ENCODE data around the gene ACAP1. TPM values are rescaled to one million over a fixed set of nuclear protein-coding genes. Genes with fewer than 3 reads are reported as not detected.

ACAP1 gene, protein sequence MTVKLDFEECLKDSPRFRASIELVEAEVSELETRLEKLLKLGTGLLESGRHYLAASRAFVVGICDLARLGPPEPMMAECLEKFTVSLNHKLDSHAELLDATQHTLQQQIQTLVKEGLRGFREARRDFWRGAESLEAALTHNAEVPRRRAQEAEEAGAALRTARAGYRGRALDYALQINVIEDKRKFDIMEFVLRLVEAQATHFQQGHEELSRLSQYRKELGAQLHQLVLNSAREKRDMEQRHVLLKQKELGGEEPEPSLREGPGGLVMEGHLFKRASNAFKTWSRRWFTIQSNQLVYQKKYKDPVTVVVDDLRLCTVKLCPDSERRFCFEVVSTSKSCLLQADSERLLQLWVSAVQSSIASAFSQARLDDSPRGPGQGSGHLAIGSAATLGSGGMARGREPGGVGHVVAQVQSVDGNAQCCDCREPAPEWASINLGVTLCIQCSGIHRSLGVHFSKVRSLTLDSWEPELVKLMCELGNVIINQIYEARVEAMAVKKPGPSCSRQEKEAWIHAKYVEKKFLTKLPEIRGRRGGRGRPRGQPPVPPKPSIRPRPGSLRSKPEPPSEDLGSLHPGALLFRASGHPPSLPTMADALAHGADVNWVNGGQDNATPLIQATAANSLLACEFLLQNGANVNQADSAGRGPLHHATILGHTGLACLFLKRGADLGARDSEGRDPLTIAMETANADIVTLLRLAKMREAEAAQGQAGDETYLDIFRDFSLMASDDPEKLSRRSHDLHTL
- total RNA-seq (2014; rRNA removed; shearing (Covaris generic)), result 0.12 and 0.20 TPM in 2 replicates

DNA sequence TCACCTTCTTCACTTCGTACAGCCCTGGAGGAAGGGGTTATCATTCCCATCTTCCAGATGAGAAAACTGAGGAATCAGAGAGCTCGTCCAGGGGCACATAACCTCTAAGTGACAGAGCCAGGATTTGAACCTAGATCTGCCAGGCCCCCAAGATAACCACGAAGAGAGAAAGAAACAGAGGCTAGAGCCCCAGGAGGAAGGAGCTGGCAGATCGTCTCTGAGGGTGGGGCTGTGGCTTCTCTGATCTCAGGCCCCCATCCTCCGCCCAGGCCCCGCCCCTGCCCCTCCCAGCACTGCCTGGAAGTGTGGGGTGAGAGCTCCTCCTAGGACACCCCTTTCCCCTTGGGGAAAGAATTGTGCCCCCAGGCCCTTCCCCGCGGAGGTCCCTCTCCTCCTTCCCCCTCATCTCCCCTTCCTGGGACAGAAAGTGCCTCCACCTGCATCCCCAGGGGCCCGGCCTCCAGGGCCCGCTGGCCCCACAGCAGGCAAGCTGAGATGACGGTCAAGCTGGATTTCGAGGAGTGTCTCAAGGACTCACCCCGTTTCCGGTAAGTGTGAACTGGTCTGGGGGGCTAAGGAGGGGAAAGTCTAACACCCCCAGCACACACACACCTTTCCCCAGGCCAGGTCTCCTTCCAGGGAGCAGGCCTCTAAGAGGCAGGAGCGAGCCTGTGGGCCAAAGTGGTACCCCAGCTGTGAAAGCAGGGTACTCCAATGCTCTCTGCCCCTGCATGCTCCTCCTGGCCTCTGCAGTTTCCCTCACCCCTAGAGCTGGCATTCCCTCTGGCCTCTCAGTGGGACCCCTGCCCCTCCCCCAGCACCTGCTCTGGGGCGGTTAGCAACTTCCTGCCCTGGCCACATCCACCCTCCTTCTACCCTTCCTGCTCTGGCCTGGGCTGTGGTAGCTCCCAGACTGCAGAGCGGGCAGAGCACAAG, at the start of gene ACAP1:
TSS of gene ACAP1 (plus strand) at position 290 of the 936 bp plus-strand sequence. CDS start at position 496, 206 bp downstream.
- no peak for DNase-seq (ENCODE audit: low read depth)

DNA sequence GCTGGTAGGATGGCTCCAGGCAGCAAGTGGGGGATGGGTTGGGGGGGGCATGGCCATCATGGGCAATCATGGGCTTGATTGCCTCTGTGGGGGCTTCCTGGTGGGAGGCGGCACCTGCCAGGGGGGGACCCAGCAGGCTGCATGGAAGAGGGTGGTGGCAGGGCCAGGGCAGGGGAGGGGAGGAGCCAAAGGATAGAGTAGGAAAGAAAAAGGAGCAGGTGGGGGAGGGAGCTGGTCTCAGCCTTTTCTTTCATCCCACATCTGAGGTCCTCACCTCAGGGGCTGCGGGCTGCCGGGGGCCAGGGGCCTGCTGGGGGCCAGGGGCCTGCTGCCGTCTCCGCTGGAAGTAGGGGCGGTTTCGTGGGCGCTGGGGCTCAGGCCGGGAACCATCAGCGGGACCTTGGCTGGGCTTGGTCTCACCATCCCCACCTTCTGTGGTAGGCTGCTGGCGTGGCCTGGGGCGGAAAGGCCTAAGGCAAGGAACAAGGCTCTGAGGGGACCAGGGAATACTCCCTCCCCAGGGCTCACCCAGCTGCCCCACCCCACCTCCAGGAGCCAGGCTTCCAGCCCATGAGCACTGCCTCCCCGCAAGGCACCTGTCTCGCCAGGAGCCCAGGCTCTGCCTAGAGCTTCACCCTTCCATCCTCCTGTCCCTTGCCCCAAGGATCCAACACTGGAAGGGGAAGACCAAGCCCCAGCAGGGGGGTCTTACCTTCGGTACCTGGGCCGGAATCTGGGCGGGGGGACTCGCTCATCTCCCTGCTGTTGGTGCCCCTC, 46.9 kb upstream of the ACAP1 start:
- DNase-seq (ENCODE audit: low read depth), result no peak

DNA sequence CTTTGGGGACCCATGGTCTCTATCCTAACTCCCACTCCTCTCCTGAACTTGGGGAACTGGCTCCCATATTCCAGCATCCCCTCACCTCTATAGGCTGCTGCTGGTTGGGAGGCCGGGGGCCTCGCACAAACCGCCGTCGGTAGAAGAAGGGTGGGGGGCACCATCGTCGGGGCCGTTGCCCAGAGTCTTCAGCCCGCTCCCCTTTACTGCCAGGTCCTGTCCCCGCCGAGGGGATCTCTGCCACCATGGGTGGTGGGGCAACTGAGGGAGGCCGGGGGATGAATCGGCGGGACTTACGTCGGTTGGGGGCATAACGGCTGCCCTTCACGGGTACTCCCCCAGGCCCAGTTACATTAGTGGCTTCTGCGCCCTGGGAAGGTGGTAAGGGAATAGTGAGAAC, 46.2 kb upstream of the ACAP1 start:
- no peak for DNase-seq (ENCODE audit: low read depth)

DNA sequence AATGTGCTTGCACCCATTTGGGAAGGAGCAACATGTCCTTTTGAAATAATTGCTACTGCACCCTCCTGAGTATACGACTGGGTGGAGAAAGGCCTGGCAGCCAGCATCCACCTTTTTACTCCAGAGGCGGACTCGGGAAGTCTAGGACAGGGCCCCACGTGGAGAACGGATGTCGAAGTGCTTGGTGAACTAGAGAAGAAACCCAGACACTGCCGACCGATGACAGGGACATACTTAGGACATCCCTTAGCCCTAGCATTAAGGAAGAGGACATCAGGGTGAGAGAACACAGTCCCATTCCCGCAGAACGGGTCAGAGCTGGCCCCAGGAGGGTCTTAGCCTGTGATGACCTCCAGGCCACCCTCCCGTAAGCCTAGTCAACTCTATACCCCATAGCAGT, 45.6 kb upstream of the ACAP1 start:
- no peak for DNase-seq (ENCODE audit: low read depth)

DNA sequence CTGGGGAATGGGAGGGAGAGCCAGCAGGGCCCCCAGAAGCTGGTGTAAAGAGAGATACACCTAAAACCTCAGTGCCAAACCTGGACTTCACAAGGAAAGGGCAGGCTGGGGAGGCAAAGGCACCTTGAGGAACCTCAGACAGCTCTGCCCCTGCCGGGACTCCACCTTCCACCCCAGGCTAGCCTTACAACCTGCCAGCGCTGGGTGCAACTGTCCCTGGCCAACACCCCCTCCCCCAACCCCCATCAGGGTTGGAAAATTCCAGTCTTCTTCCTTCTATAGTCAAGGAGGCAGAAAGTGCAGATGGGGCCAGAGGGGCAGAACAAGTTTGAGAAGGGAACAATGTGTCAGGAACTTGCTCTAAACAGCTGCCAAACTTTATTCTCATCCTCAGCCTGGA, 44.1 kb upstream of the ACAP1 start:
- no peak for DNase-seq (ENCODE audit: low read depth)

GRCh38 chr17:7292729-7293128, 43.6 kb upstream of the ACAP1 start:
- DNase-seq (ENCODE audit: low read depth), result no peak

GRCh38 chr17:7293159-7293558, 43.2 kb upstream of the ACAP1 start:
- peak; percentile 78 for DNase-seq (ENCODE audit: low read depth)

- DNase-seq (ENCODE audit: low read depth), result no peak
These were observed 42.3 kb upstream of the ACAP1 start for GRCh38 chr17:7293816-7294613.

- peak; percentile 57 for DNase-seq (ENCODE audit: low read depth)
These were observed 41.6 kb upstream of the ACAP1 start, which contains the start of gene YBX2 for GRCh38 chr17:7294614-7295153. Gene YBX2 (minus strand): TSS chr17:7294639. CDS start chr17:7294500, 139 bp downstream.

DNA sequence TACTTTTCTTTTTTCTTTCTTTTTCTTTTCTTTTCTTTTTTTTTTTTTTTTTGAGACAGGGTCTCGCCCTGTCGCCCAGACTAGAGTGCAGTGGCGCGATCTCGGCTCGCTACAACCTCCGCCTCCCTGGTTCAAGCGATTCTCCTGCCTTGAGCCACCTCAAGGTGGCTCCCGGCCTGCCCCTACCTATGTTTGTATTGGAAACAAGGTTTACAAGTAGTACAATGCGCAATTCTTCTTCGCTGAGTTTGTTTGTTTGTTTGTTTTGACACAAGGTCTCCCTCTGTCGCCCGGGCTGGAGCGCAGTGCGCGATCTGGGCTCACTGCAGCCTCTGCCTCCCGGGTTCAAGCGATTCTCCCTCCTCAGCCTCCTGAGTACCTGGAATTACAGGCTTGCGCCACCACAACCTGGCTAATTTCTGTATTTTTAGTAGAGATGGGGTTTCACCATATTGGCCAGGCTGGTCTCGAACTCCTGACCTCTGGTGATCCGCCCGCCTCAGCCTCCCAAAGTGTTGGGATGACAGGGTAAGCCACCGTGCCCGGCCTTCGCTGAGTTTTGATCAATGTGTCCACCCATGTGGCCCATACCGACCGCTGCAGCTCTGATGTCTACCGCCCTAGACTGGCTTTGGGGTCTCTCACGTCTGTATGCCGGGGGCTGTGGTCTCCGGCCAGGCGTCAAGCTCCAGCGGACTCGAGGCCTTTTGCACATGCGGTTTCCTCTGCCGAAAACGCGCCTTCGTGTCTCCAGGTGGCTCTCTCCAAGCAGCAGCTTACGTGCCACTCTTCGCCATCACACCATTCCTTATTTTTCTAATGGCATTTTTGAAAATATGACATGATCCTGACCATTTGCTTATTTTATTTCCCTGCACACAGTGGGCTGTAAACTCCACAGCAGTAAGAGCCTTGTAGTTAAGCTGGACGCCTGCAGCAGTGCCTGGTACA, 40.8 kb upstream of the ACAP1 start:
- DNase-seq (ENCODE audit: low read depth), result no peak

GRCh38 chr17:7296189-7296861, 40.0 kb upstream of the ACAP1 start:
- peak; percentile 75 for DNase-seq (ENCODE audit: low read depth)

DNA sequence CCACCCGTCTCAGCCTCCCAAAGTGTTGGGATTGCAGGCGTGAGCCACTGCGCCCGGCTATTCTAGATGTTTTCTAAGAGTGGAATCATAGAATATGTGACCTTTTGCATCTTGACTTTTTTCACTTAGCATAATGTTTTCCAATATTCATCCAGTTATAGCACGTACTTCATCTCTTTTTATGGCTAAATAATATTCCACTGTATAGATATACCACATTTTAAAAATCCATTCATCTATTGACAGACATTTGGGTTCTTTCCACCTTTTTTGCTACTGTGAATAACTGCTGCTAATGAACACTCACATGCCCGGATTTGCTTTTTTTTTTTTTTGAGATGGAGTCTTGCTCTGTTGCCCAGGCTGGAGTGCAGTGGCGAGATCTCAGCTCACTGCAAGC, 32.1 kb upstream of the ACAP1 start:
- DNase-seq (ENCODE audit: low read depth), result no peak

DNA sequence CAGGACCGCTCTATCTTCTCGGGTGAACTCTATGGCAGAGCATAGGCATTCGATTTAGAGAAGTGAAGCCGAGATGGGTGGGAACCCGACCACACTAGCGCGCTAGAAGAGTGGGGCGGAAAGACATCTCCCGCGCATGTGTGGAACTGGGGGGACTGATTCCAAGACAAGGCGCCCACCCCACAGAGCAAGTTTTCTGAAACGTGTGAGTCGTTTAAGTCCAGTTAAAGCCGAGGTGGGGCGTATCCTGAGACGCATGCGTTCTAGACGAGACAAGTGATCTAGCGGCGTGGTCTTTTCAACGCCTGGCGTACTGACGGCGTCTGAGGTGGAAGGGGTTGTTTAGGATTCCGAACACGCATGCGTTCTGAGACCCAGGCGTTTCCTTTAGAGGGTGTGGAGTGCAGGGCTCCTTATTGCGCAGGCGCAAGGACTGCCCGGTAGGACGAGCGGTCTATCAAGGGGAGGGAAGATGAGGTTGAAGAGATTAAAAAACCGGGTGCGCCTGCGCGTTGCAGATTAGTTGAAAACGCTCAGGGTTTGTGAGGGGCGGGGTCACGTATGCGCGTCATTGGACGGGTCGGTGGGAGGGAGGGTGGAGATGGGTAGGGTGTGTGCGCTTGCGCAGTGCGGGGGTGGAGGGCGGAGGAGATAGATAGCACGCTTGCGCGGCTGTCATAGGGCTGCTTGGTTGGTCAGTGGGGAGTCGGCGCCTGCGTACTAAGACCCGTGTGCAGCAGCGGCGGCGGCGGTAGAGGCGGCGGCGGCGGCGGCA, 29.2 kb upstream of the ACAP1 start, which contains the start of gene EIF5A:
TSS of gene EIF5A (plus strand) at position 718 of the 775 bp plus-strand sequence. CDS start 2,008 bp downstream, outside the sequence.
- peak; percentile 99 for DNase-seq (ENCODE audit: low read depth)

DNA sequence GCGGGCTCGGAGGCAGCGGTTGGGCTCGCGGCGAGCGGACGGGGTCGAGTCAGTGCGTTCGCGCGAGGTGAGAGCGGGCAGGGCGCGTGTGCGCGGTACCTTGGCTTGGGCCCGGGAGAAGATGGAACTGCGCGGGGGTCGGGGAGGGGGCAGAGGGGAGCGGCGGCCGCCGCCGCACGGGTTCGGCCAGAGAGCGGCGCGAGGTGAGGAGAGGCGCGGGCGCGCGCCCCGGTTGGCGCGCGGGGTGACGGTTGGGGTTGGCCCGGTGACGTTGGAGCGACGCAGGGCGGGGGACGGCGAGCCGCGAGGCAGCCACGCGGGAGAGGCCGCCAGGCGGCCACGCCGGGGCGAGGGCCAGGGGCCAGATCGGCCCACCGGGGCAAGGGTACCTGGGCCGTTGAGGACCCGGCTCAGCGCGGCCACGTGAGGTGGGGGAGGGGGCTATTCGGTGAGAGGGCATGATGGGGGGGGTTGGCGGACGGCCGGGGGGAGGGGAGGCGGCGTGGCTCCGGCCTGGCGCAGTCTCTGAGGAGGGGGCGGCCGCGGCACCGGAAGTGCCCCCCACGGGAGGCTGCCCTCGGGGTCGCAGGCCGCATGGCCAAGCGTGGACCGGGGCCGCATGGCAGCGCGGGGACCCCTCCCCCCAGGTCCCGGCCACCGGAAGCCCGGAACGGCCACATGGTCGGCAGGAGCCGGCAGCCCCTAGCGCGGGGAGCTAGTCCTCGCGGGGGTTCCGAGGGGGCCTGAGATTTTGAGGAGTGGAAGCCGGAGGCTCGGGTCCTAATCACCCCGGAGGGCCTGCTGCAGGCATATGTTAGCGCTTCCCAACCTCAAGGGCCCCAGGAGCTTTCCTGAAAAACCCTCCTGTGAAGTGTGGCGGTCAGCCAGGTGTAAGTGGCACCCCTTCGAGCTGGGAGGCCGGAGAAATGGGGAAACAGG, 28.4 kb upstream of the ACAP1 start:
- DNase-seq (ENCODE audit: low read depth), result no peak

- peak; percentile 81 for DNase-seq (ENCODE audit: low read depth)
These were observed 27.5 kb upstream of the ACAP1 start for GRCh38 chr17:7308625-7309433.

All from RPMI7951 (cell line).